ENCODE data around the gene CXCL9.
"Not testable (repeated sequence)": the region's sequence is repeated elsewhere in the genome, so short reads cannot be mapped to it uniquely, and the experiment has no call there.

The CXCL9 gene

DNA sequence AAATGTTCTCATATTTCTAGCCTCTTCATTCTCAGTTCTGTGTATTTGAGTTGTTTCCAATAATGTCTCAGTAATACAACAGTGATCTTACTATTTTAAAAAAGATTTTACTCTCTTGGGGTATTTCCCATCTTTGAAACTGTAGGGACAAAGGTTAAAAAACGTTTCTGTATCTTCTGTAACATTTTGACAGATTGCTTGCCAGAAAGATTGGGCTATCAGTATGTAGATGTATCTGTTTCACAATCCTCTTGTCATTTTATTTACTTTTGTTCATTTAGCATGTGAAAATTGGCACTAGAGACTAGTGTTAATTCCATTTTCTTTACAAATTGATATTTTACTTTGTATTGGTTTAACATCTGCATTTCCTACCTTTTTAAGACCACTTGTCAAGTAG lies 6.2 kb upstream of the CXCL9 start:
- no peak for DNase-seq

DNA sequence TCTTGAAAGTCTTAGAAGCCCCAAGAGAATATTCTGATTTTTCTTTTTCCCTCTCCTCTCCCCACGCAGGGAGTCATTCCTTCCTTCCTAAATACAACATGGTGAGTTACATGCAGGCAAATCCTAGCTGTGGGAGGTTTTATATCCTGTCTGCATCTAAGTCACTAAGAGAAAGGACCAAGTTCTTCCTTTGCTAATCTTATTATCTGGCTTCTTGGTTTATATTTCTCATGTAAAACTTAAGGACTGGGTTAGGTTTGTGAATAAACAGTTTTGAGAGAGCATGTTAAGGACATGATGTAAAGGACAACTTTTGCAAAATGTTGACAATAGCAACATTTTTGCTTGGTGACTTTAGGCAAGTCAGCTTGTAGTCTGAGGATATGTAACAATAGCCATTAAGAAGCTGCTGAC lies 5.1 kb upstream of the CXCL9 start:
- intact Hi-C loops (cut with DNase I): no loop called here
- DNase-seq: no peak

More for the DNA sequence above, 6.2 kb upstream of the CXCL9 start:
- intact Hi-C loops (cut with DNase I): no loop called here

DNA sequence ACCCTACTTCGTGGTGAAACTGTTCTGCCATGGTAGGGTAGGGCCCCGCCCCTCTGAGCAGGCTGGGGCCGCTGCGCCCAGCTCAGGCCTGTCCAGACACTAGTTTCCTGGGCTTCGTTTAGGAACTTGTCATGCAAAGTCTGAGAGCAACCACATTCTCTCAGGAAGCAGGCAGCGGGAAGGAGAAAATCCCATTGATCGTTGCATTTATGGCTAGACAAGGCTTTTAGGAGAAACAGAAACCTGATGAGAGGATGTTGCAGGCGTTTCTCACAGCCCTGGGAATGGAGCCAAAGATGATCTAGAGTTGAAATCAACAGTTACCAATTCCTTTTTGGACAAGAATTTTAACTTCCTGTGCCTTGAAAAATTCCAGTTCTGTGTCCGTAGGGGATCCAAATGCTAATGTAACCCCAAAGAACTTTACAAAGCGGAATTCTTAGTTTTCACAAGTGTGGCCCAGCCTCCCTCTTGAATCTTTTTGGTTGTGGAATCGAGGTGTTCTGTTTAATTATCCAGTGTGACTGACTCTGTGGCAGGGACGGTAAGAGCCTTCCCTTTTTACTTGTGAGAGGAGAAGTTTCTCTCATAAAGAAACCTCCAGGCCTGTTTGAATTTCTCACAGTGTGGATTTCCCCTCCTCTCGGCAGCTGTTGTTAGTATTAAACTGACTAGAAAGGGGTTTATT lies 4.5 kb upstream of the CXCL9 start:
- intact Hi-C loops (cut with DNase I): no loop called here

DNA sequence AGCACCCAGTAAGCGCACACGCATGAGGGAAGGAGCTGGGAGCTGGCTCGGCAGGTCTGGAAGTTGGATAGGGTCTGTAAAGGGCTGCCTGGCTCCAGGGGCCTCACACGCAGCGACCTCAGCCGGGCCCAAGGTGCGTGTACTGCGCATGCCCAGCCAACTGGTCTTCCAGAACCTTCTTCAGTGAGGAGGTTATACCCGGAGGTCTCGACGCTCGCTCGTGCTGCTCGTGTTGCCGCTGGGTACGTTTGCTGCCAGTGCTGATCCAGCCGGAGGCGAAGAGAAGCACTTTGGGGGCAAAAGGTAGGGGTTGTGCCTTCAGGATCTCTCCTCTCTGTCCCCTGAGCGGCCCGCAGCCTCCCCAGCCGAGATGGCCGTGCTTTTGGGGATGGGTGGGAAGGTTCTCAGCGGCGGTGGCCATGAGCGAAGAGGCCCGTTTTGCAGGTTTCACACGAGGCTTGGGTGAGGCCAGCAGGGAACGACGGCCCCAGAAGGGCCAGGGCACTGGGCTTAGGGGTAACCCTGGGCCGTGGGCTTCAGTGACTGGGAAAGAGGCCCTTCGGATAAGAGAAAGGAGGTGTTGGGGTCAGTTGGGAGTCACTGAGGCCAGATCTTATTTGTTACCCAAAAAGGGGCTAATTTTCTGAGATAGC lies 3.8 kb upstream of the CXCL9 start:
- peak in 1 of 10 donors; percentile 67 for DNase-seq
- intact Hi-C loops (cut with DNase I): no loop called here

More for the DNA sequence above, 4.5 kb upstream of the CXCL9 start:
- peak in 2 of 10 donors; percentile 8 to 36 for DNase-seq

DNA sequence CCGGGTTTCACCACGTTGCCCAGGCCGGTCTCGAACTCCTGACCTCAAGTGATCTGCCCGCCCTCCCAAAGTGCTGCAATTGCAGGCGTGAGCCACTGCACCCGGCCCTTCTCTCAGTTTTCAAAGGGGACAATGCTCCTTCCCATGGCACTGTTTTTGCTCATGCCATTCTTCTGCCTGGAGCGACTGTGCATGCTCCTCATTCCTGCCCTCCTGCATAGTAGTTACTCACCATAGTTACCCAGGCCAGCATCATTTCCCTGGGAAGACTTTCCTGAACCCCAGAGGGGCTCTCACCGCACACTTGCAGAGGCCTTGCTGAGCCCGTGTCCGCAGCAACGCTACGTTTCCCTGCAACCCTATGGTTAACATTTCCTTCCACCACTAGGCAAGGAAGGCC lies 3.3 kb upstream of the CXCL9 start:
- intact Hi-C loops (cut with DNase I): no loop called here
- DNase-seq: no peak

DNA sequence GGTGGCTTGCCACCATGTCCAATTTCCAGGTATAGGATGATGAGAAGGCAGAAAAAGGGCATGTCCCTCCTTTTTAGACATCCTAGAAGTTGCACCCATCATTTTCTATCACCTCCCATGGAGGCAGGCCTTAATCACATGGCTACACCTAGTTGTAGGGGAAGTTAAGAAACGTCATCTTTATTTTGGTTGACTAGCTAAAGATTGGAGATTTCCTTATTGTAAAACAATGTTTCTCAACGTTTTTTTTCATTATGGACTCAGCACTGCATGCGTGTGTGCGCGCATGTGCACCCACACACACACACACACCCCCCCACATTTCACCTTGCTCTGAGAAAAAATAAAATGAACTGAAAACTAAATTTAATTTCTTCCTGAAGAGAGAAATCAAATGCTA lies 2.0 kb upstream of the CXCL9 start:
- DNase-seq: no peak
- intact Hi-C loops (cut with DNase I): no loop called here

DNA sequence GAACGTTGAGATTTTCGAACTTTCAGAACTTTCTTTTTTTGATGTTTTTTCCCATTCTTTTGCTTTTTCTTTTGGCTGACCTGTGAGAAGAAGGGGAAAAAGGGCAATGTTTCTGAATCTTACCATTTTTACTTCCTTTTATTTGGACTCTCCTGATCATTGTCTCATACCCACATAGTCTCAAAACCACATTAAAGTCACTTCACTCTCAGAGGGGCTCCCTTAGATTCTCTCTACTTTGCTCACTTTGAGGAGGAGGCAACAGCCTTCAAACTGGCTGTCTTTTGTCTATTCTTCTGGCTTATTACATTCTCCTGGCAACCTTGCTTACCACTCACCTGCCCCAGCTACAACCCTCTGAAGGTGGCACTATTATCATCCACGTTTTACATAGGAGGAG lies 3.7 kb downstream of the CXCL9 start:
- intact Hi-C loops (cut with DNase I): no loop called here
- no peak for DNase-seq

DNA sequence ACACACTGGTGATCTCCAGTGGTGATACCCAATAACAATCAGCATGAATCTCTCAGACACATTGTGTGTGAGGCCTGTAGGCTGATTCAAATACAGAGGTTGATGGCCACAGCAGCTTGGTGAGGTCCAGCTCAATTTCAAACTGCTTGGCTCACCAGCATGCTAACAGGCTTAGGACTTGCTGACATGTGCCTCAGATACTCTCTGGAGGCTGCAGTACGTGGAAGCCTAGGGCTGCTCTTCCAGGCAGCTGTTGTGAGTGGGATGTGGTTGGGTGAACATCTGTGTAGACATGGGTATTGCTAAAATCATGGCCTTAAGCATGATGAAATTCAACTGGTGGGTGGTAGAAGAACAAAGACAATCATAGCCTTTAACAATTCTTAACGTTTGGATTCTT lies 4.3 kb downstream of the CXCL9 start:
- DNase-seq: no peak
- intact Hi-C loops (cut with DNase I): no loop called here

DNA sequence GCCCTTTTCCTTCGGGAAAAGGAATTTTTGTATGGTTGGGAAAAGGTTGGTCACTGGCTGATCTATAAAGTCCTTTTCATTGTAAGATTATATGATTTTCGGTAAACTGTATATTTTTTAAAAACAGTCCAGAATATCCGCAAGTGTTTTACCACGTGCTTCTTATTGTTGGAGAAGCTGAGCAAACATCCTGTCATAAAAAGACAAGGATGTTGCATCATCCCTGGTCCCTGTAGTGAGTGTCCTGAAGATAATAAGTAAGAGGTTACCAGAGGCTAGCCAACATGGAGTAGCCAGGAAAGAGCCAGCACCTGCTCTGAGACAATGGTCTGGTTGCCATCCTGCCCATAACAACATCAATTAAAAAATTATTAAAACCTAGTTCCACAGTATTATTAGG lies 5.1 kb downstream of the CXCL9 start:
- intact Hi-C loops (cut with DNase I): no loop called here
- DNase-seq: no peak

DNA sequence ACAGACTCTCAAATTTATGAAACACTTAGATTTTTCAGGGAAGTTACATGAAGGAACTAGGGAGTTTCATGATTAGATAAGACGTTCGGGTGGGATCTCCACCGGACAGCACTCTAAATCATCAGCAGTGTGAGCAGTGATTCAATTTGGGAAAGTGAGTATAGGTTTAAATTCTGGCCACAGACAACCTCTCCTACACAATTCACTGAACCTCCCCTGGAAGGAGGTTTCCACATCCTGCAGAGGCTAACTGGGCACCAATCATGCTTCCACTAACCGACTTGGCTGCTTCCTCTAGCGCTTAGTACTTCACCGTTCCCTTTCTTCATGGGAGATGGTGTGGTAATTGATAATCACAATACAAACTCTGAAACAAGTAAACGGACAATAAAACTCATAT lies 5.6 kb downstream of the CXCL9 start:
- DNase-seq: no peak
- intact Hi-C loops (cut with DNase I): no loop called here

DNA sequence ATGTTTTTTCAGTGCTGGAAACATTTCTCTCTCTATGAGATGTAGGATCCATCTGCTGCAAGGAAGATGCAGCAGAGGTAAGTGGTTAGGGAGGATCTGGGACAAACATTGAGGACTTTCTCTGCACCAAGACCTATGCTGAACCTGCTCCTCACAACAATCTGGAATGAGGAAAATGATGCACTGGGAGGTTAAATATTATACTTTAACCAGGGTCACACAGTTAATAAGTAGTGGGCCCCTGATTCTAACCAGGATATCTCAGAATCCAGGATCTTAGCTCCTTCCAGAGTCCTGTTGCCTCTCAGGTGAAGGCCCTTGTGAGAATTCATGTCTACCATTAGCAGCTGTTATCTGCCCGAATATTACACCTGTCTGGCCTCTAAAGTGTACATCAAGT lies 7.0 kb downstream of the CXCL9 start:
- intact Hi-C loops (cut with DNase I): no loop called here
- no peak for DNase-seq

DNA sequence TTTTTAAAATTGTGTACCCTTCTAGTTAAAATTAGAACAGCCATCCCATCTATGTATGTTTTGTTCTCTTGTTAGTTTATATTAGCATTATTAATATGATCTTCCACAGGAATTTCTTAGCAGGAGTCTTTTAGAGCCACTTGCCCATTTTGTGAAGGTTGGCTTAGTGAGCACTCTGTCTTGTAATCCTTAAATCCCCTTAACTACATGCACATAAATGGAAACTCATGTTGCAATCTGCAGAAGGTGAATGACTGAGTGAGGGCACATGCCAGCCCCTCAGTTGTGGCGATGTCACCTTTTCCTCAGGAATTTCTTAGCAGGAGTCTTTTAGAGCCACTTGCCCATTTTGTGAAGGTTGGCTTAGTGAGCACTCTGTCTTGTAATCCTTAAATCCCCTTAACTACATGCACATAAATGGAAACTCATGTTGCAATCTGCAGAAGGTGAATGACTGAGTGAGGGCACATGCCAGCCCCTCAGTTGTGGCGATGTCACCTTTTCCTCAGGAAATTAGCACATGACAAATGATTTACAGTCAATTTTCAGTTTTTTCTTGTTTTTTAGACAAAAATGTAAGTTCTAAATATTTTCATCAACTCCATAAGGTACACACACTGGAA lies 8.7 kb downstream of the CXCL9 start:
- not testable (repeated sequence) for DNase-seq
- intact Hi-C loops (cut with DNase I): loop anchor here (5.0 kb wide), 1 partner anchor 89 kb away; no protein-coding TSS in a partner anchor

DNA sequence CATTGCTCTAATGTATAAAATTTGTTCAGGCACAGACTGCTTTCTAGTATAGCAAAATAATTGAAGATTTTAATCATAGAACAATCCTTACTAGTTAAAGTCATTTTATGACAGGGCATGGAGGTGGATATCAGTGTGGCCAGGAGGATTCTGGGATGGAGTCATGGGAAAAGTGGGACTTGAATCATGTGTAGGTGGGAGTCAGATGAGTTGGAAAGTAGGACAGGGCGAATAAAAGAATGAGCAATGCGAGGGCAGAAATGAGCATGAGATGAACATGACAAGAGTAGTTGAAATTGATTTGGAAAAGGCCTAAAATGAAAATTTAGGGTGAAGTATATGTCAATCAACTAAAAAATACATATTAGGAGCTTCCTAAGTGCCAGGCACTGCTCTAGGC lies 9.4 kb downstream of the CXCL9 start:
- DNase-seq: no peak
- intact Hi-C loops (cut with DNase I): loop anchor here (5.0 kb wide), 1 partner anchor 89 kb away; no protein-coding TSS in a partner anchor

DNA sequence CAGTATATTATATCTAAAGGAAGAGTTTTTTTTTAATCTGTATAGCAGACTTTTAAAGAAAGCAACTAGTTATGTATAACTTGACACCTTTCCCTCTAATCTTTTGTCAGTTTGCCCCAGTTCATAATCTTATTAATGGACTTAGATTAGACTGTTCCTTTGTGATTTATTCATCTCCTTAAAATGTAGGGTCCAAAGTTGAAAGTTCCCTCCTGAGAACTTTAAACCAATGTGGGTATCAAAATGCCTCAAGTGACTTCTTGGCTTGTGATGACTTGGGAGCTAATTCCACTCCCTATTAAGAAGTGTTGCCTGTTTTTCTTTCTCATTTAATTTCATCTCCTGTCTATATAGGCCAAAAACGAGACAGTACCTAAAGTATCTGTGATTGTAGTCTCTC lies 10.2 kb downstream of the CXCL9 start:
- intact Hi-C loops (cut with DNase I): loop anchor here (5.0 kb wide), 1 partner anchor 90 kb away; no protein-coding TSS in a partner anchor
- no peak for DNase-seq

DNA sequence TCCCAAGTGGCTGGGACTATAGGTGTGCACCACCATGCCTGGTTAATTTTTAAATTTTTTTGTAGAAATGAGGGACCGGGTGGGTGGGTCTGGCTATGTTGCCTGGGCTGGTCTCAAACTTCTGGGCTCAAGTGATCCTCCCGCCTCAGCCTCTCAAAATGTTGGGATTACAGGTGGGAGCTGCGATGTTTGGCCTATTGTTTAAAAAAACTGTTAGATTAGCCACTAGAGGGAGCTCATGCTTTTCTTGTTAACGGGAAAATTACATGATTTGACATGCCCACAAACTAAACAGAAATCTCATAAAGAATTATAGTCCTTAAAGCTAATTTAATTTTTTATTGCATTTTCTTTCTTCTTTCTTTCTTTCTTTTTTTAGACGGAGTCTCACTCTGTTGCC lies 11.6 kb downstream of the CXCL9 start:
- intact Hi-C loops (cut with DNase I): loop anchor here (1.0 to 5.0 kb wide), 2 partner anchors 72 to 92 kb away; no protein-coding TSS in a partner anchor
- DNase-seq: no peak

DNA sequence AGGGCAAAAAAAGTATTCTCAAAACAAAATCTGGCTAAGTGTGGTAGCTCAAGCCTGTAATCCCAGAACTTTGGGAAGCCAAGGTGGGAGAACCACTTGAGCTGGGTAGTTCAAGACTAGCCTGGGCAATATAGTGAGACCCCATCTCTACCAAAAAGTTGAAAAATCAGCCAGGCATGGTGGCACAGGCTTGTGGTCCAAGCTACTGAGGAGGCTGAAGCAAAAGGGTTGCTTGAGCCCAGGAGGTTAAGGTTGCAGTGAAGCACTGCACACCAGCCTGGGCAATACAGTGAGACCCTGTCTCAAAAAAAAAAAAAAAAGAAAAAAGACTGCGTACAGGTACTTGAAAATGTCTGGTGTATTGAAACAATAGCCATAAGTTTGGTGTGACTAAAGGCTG lies 14.8 kb downstream of the CXCL9 start:
- no peak for DNase-seq
- intact Hi-C loops (cut with DNase I): loop anchor here (5.0 kb wide), 1 partner anchor 155 kb away; the partner anchor contains the start of gene NUP54

DNA sequence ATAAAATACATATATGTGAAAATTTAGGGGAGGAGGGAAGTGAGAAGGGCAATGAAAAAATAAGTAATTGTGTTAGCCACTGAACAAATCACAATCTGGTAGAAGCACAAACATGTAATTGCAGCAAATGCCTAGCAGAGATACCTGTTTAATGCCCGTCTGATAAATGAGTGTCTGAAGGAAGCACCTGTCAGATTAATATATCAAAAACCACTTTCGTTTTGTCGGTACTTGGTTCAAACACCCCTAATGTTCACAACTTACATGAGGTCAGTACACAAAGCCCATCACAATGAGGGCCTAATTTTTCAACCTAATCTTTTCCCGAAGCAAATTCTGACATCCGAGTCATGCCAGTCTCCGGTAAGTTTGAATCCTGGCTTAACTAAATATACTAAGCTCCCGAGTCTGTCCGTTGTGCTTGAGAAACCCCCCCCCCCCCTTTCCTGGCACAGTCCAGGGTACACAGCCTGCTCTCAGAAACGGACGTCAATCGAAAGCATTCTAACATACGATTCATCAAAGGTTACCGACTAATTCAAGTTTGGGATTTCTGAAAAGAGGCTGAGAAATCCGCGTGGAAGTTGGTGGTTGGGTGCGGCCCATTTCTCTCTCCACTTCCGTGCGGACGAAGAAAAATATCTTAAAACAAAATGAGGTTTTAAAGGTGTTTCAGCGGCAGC lies 17.3 kb downstream of the CXCL9 start:
- DNase-seq: no peak
- intact Hi-C loops (cut with DNase I): loop anchor here (5.0 kb wide), 1 partner anchor 157 kb away; the partner anchor contains the start of gene NUP54

DNA sequence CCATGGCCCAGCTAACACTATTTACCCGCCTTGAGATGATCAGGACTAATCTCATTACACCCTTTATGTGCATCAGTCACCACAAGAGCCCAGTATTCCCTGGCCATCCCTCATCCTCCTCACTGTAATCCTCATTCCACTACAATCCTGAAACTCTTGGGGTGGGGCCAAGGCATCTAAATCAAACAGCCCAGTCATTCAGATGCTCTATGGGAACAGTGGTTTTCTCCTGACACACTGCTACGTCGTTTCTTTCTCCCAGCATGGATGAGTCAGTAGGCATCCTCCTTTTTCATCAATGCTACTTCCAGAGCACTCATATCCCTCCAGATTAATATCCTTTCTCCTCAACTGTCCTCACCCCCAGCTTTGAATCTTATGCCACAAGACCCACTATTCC lies 22.2 kb downstream of the CXCL9 start:
- no peak for DNase-seq
- intact Hi-C loops (cut with DNase I): no loop called here

DNA sequence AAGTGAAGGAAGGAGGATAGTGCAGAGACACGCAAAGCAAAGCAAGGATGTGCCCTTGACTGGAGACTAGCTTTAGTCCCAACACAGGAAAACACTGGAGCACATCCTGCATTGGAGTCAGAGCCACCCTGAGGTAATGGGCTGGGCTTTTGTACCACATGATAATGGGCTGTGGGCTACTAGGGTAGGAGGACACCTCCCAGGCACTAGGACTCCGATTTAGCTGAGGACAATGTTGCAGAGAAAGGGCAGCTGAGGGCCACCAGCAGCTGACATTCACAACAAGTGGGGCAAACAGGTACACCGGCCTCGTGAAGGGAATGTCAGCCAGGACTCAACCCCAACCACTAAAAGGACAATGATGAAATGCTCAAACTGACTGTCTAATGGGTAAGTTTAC lies 26.7 kb downstream of the CXCL9 start:
- intact Hi-C loops (cut with DNase I): no loop called here
- DNase-seq: no peak

DNA sequence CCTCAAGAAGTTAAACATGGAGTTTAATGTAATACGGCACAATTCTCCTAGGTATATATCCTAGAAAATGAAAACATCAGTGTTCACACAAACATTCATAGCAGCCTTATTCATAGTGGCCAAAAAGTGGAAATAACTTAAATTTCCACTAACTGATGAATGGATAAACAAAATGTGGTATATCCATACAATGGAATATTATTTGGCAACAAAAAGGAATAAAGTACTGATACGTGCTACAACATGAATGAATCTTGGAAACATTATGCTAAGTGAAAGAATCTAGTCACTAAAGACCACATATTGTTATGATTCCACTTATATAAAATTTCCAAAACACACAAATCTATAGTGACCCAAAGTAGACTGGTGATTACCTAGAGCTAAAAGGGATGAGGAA lies 31.1 kb downstream of the CXCL9 start:
- DNase-seq: no peak
- intact Hi-C loops (cut with DNase I): no loop called here

DNA sequence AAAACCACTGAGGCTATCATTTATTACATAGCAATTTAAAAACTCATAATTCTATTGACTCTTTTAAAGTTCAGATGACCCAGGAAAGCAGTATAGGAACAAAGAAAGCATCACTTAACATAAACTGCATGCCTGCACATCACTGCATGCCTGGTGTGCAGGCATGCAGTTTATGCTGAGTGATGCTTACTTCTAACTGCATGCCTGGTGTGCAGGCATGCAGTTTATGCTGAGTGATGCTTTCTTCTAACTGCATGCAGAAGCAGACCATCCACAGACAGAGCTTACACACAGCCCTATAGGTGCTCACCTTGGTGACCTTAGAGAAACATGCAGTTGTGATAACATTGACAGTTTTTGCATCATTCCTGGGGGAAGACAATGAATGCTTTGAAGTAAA lies 33.5 kb downstream of the CXCL9 start:
- intact Hi-C loops (cut with DNase I): no loop called here
- no peak for DNase-seq
